Coronary artery (tissue), 2 donors: ENCODE measurements around the gene TM2D3.
"Not testable (repeated sequence)": the region's sequence is repeated elsewhere in the genome, so short reads cannot be mapped to it uniquely, and the experiment has no call there.

ENCODE experiments used
- DNase-seq: peaks from one replicate; pipeline ENCODE4 v3.0.0-alpha.2; 2017; ENCODE audit warnings: low spot score
- H3K27ac ChIP-seq, 2 donors: fragments of 200-600 bp; sonication (generic); one replicate each; pipeline ENCODE4 v1.5.1; 2016 to 2019
- H3K4me3 ChIP-seq: fragments of 200-600 bp; sonication (generic); 2 replicates; pipeline ENCODE4 v1.5.1; 2016; ENCODE audit warnings: mild to moderate bottlenecking, moderate library complexity
- TF ChIP-seq, protein P1 (sequence below): fragments of 200-600 bp; sonication (generic); IDR thresholded peaks from one replicate; pipeline ENCODE4 v1.5.1; 2019; ENCODE audit warnings: antibody characterized with exemption

The TM2D3 gene

GRCh38 chr15:101637516-101637915, 14.7 kb downstream of the TM2D3 start:
- TF ChIP-seq, protein P1, sequence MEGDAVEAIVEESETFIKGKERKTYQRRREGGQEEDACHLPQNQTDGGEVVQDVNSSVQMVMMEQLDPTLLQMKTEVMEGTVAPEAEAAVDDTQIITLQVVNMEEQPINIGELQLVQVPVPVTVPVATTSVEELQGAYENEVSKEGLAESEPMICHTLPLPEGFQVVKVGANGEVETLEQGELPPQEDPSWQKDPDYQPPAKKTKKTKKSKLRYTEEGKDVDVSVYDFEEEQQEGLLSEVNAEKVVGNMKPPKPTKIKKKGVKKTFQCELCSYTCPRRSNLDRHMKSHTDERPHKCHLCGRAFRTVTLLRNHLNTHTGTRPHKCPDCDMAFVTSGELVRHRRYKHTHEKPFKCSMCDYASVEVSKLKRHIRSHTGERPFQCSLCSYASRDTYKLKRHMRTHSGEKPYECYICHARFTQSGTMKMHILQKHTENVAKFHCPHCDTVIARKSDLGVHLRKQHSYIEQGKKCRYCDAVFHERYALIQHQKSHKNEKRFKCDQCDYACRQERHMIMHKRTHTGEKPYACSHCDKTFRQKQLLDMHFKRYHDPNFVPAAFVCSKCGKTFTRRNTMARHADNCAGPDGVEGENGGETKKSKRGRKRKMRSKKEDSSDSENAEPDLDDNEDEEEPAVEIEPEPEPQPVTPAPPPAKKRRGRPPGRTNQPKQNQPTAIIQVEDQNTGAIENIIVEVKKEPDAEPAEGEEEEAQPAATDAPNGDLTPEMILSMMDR = no peak
- no peak overlapping the region for H3K27ac ChIP-seq
- DNase-seq = no peak
- H3K4me3 ChIP-seq = no peak overlapping the region

- no peak overlapping the region for H3K4me3 ChIP-seq
- TF ChIP-seq, protein P1 = no peak
These were observed 15.1 kb downstream of the TM2D3 start for GRCh38 chr15:101637038-101637437.

DNA sequence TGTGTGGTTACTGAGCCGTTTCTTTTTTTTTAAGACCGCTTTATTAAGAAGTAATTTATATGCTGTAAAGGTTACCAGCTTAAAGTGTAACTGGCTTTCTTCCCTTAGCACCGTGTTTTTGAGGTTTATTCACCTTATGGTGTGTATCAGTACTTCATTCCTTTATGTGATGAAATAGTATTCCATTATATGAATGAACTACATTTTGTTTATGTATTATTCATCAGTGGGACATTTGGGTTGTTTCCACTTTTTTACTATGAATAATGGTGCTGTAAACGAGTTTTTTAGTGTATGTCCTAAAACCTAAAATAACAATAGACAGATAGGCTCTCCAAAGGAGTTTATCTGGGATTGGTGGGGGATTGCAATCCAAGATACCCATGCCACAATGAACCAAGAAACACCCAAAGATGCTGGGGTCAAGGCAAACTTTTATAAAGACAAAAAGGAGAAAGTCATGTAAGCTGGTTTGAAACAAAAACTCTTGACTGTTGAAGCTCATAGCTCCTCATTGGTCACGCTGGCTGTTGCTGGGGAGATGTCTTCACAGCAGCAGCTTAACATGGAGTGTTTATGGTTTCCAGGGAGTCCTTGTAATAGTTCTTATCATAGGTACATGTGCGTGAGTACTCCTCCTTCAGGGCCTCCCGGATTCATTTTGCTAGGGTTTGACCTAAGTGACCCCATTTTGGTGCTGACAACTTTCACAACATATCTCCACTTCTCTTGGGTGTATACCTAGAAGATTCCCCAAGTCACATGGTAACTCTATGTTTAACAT, 16.0 kb downstream of the TM2D3 start:
- TF ChIP-seq, protein P1 = no peak
- Histone ChIP-seq H3K27ac (no peak overlapping the region), H3K4me3 (no peak overlapping the region)
- no peak for DNase-seq

More at GRCh38 chr15:101637038-101637437, 15.1 kb downstream of the TM2D3 start:
- H3K27ac ChIP-seq = no peak overlapping the region
- DNase-seq = no peak

DNA sequence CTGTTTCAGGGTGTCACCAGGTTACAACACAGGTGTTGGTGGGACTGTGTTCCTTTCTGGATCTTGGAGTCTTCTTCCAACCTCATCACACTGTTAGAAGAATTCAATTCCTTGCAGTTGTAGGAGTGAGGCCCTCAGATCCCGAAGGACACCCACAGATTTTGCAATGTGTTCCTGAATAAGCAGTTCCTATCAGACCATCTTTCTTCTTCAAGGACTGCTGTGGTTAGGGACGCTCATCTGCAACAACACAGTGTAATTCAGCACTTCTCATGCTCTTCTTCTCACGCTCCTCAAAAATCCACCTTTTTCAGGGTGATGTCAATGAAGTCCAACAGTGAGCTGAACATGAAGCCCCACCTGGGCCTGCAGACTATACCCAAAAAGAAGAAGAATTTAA, 18.8 kb downstream of the TM2D3 start:
- TF ChIP-seq, protein P1 = no peak
- no peak for DNase-seq
- Histone ChIP-seq H3K27ac (no peak overlapping the region), H3K4me3 (no peak overlapping the region)

DNA sequence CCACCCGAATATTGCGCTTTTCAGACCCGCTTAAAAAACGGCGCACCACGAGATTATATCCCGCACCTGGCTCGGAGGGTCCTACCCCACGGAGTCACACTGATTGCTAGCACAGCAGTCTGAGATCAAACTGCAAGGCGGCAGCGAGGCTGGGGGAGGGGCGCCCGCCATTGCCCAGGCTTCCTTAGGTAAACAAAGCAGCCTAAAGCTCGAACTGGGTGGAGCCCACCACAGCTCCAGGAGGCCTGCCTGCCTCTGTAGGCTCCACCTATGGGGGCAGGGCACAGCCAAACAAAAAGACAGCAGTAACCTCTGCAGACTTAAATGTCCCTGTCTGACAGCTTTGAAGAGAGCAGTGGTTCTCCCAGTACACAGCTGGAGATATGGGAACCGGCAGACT, 25.5 kb downstream of the TM2D3 start:
- not testable (repeated sequence) for DNase-seq, H3K4me3 ChIP-seq, H3K27ac ChIP-seq

- DNase-seq = no peak
- TF ChIP-seq, protein P1 = no peak
- no peak overlapping the region for H3K27ac ChIP-seq
- H3K4me3 ChIP-seq = no peak overlapping the region
These were observed 26.2 kb downstream of the TM2D3 start for GRCh38 chr15:101625980-101626379.

- no peak overlapping the region for H3K4me3 ChIP-seq
- no peak overlapping the region for H3K27ac ChIP-seq
- TF ChIP-seq, protein P1 = no peak
- no peak for DNase-seq
These were observed 27.0 kb downstream of the TM2D3 start for GRCh38 chr15:101625184-101625583.
